B cell (primary cell): Measurements from ENCODE around the gene EPN1. TPM values are rescaled to one million over a fixed set of nuclear protein-coding genes. Genes with fewer than 3 reads are reported as not detected.
A peak's percentile ranks its signal among the peaks of the same experiment; 100 is the strongest.

ENCODE experiments used
- ATAC-seq: fragments of 200-7000 bp; cut with Tn5 transposase; one replicate; pipeline ENCODE4 v1.10.0; 2021; ENCODE audit warnings: low read depth, mild to moderate bottlenecking, moderate number of reproducible peaks, moderate library complexity
- CTCF ChIA-PET: fragments of 350-600 bp; sonication (Branson Sonifier 250); formaldehyde crosslinking; loops from one replicate; lab custom pipeline; 2021; ENCODE audit warnings: antibody characterized with exemption, inconsistent platforms; lab: Charles Lee
- POLR2A ChIA-PET: fragments of 350-600 bp; sonication (Branson Sonifier 250); formaldehyde crosslinking; loops from one replicate; lab custom pipeline; 2021; ENCODE audit warnings: antibody characterized with exemption; lab: Charles Lee
- DNase-seq: peaks from one replicate; pipeline ENCODE4 v3.0.0; 2013
- H2AFZ ChIP-seq: 2 replicates; pipeline ENCODE4 v1.6.1; 2012; ENCODE audit warnings: mild to moderate bottlenecking, low read depth, low read length; ENCODE audit not compliant: insufficient read depth, poor library complexity, severe bottlenecking
- H3K27ac ChIP-seq, 2 donors: 1 replicate in 1 of 2; 2 replicates in 1 of 2; pipeline ENCODE4 v1.5.1; 2012 to 2013; ENCODE audit warnings: low read length in 2 of 2, mild to moderate bottlenecking in 2 of 2, moderate library complexity in 1 of 2
- H3K27me3 ChIP-seq, 4 experiments: fragments of 200-600 bp in 1 of 4; sonication (generic) in 1 of 4; replicated peaks in 1 of 4; 1 replicate in 2 of 4; 2 replicates in 2 of 4; pipeline versions ENCODE4 v1.6.1 to v1.7.0; 2013 to 2016; ENCODE audit warnings: low read length in 3 of 4, mild to moderate bottlenecking in 2 of 4, mixed read lengths in 1 of 4, moderate library complexity in 1 of 4; ENCODE audit not compliant: insufficient read depth in 4 of 4, control insufficient read depth in 3 of 4; ENCODE audit errors: control extremely low read depth in 1 of 4
- H3K36me3 ChIP-seq, 2 experiments: replicated peaks in 1 of 2; 1 replicate in 1 of 2; 2 replicates in 1 of 2; pipeline versions ENCODE4 v1.6.1 to v1.7.1; 2013; ENCODE audit warnings: low read length in 1 of 2; ENCODE audit not compliant: insufficient read depth in 2 of 2, control insufficient read depth in 1 of 2; ENCODE audit errors: control extremely low read depth in 1 of 2, extremely low read depth in 1 of 2
- H3K4me1 ChIP-seq, 2 donors: fragments of 200-600 bp in 1 of 2; sonication (generic) in 1 of 2; 1 replicate in 1 of 2; 2 replicates in 1 of 2; pipeline versions ENCODE4 v1.5.1 to v1.6.1; 2013 to 2017; ENCODE audit warnings: low read length in 2 of 2; ENCODE audit not compliant: control insufficient read depth in 2 of 2, insufficient read depth in 2 of 2
- H3K4me2 ChIP-seq: replicated peaks from 2 replicates; pipeline ENCODE3; 2012; ENCODE audit warnings: mild to moderate bottlenecking, low read depth, low read length; ENCODE audit not compliant: poor library complexity, severe bottlenecking
- H3K4me3 ChIP-seq, 5 experiments: fragments of 200-600 bp in 1 of 5; sonication (generic) in 1 of 5; 1 replicate in 3 of 5; 2 replicates in 2 of 5; pipeline versions ENCODE4 v1.5.1 to v1.7.0; 2011 to 2016; ENCODE audit warnings: low read length in 4 of 5, mild to moderate bottlenecking in 4 of 5, low read depth in 2 of 5, control low read depth in 1 of 5, moderate library complexity in 1 of 5; ENCODE audit not compliant: insufficient read depth in 1 of 5; ENCODE audit errors: control extremely low read depth in 1 of 5, extremely low read depth in 1 of 5
- H3K79me2 ChIP-seq: fragments of 200-600 bp; sonication (generic); one replicate; pipeline ENCODE4 v1.6.0; 2016; ENCODE audit warnings: low read length; ENCODE audit not compliant: control insufficient read depth, insufficient read depth
- H3K9ac ChIP-seq: fragments of 200-600 bp; sonication (generic); 2 replicates; pipeline ENCODE4 v1.6.1; 2017; ENCODE audit warnings: mild to moderate bottlenecking, low read length, moderate library complexity
- H3K9me3 ChIP-seq, 3 donors: one replicate each; pipeline versions ENCODE4 v1.6.1 to v1.7.1; 2013; ENCODE audit warnings: low read length in 2 of 3; ENCODE audit not compliant: control insufficient read depth in 2 of 3, insufficient read depth in 1 of 3; ENCODE audit errors: control extremely low read depth in 1 of 3
- H4K20me1 ChIP-seq: 2 replicates; pipeline ENCODE4 v1.6.0; 2012; ENCODE audit warnings: mild to moderate bottlenecking, low read length; ENCODE audit not compliant: insufficient read depth, control insufficient read depth, poor library complexity, severe bottlenecking
- H3K27ac Mint-ChIP-seq: one replicate; pipeline ENCODE4 v1.8.0; 2021; ENCODE audit warnings: mixed read lengths
- H3K27me3 Mint-ChIP-seq: one replicate; pipeline ENCODE4 v1.8.0; 2021; ENCODE audit warnings: mixed read lengths
- H3K4me1 Mint-ChIP-seq: one replicate; pipeline ENCODE4 v1.8.0; 2021; ENCODE audit warnings: mixed read lengths
- H3K4me3 Mint-ChIP-seq: one replicate; pipeline ENCODE4 v1.8.0; 2021; ENCODE audit warnings: mixed read lengths
- H3K9me3 Mint-ChIP-seq: one replicate; pipeline ENCODE4 v1.8.0; 2022; ENCODE audit warnings: mixed read lengths; ENCODE audit not compliant: insufficient read depth
- CTCF ChIP-seq: fragments of 200-600 bp; IDR thresholded peaks from one replicate; pipeline ENCODE4 v1.8.0; 2022; ENCODE audit warnings: antibody characterized with exemption, mild to moderate bottlenecking
- EZH2 ChIP-seq: IDR thresholded peaks from 2 replicates; pipeline ENCODE4 v1.6.1; 2012; ENCODE audit warnings: borderline replicate concordance, low read depth, mild to moderate bottlenecking, moderate library complexity, low read length; ENCODE audit not compliant: insufficient read depth, poor library complexity, severe bottlenecking
- WGBS: methylation state at CpG from one replicate; pipeline ENCODE4 v1.1.5; 2013; ENCODE audit warnings: missing lambda C conversion rate; ENCODE audit not compliant: insufficient coverage; 5-methylcytosine and 5-hydroxymethylcytosine counted together
- intact Hi-C: fragments of 100-400 bp; cut with micrococcal nuclease; formaldehyde crosslinking; loops from one replicate; pipeline ENCODE4 v1.10.0; 2022
- polyA plus RNA-seq: library from polyadenylated mRNA; depleted of rRNA; stranded (reverse); fragments of >200 nt; gene quantifications from 2 replicates; pipeline ENCODE4 v1.2.3, GENCODE V29; 2012
- total RNA-seq, 2 donors: library from RNA; stranded (reverse); fragments of 120-200 nt in 1 of 2; gene quantifications; 1 replicate in 1 of 2; 2 replicates in 1 of 2; pipeline versions ENCODE4 v1.2.3 to v1.2.4, GENCODE V29; 2013 to 2022

The EPN1 gene
- total and polyA plus RNA-seq, 2 donors (not counting 1 experiment from before 2014, with no cell fraction given), result 54.4 to 63.9 TPM

- Histone ChIP-seq H4K20me1 (peaks cover 10% of the 10 kb centered on the region), H3K9ac (peak overlapping the region; percentile 85), H3K36me3 (peaks cover 0 to 36% of the 10 kb centered on the region in 2 experiments), H3K4me1 (peaks cover 32 to 47% of the 10 kb centered on the region in 2 donors), H3K9me3 (no peaks in the 10 kb centered on the region), H3K4me2 (peak overlapping the region; percentile 86), H2AFZ (peak overlapping the region; percentile 84), H3K79me2 (peaks cover 39% of the 10 kb centered on the region), H3K4me3 (peak overlapping the region in 4 of 5 experiments; percentile 79 to 96 (median 92)), H3K27me3 (no peaks in the 10 kb centered on the region), H3K27ac (peak overlapping the region; percentile 65 to 79)
- Mint-ChIP-seq H3K27me3 (no peaks in the 10 kb centered on the region), H3K4me1 (peaks cover 50% of the 10 kb centered on the region), H3K4me3 (peak overlapping the region; percentile 83), H3K27ac (peak overlapping the region; percentile 86), H3K9me3 (no peaks in the 10 kb centered on the region)
- ATAC-seq (no peak), DNase-seq (no peak)
- POLR2A ChIA-PET, result interaction anchor here (0.6 to 2.0 kb wide), 8 partner anchors 10 to 188 kb away, joined by 3 to 8 read pairs (median 4); partner anchors contain the start of genes ISOC2 and ZNF784
- intact Hi-C loops, result no loop called here
- CTCF ChIA-PET, result interaction anchor here (7.2 kb wide), 1 partner anchor 14 kb away, joined by 131 read pairs; no protein-coding TSS in a partner anchor
- TF ChIP-seq CTCF, result no peak
- no peak for TF ChIP-seq EZH2
- WGBS, result 67% methylated on average over 16 of the region's 17 CpGs
These were observed 25.5 kb upstream of the EPN1 start for GRCh38 chr19:55649268-55650125.
